Pancreas (tissue), 10 donors: ENCODE measurements around the gene SLC46A1. TPM values are rescaled to one million over a fixed set of nuclear protein-coding genes. Genes with fewer than 3 reads are reported as not detected.

Experiments
- ATAC-seq, 4 donors: fragments of 200-7000 bp; cut with Tn5 transposase; one replicate each; pipeline versions ENCODE4 v1.8.0 to v1.9.1; 2020; ENCODE audit warnings: mild to moderate bottlenecking in 4 of 4, moderate library complexity in 4 of 4
- DNase-seq, 6 donors: peaks; one replicate each; pipeline ENCODE4 v3.0.0-alpha.2; 2020
- FAIRE-seq: peaks from 2 replicates; lab custom pipeline; 2012; peaks lifted over from hg19 to GRCh38; lab: Jason Lieb, UNC
- H3K27ac ChIP-seq, 4 donors: fragments of 200-600 bp; sonication (generic); 1 replicate in 3 of 4; 2 replicates in 1 of 4; pipeline versions ENCODE4 v1.5.0 to v1.8.0; 2020
- H3K27me3 ChIP-seq, 4 donors: fragments of 200-600 bp; one replicate each; pipeline ENCODE4 v1.8.0; 2021
- H3K36me3 ChIP-seq, 3 donors: fragments of 200-600 bp; sonication (generic) in 1 of 3; one replicate each; pipeline versions ENCODE4 v1.5.0 to v1.8.0; 2020 to 2021
- H3K4me1 ChIP-seq, 3 donors: fragments of 200-600 bp; one replicate each; pipeline ENCODE4 v1.8.0; 2021
- H3K4me3 ChIP-seq, 4 donors: fragments of 200-600 bp; sonication (generic) in 2 of 4; one replicate each; pipeline versions ENCODE4 v1.5.0 to v1.8.0; 2020 to 2021
- H3K9me3 ChIP-seq, 4 donors: fragments of 200-600 bp; one replicate each; pipeline ENCODE4 v1.8.0; 2021
- CTCF ChIP-seq, 4 donors: fragments of 200-600 bp; sonication (generic) in 3 of 4; IDR thresholded peaks; one replicate each; pipeline versions ENCODE4 v1.5.0 to v1.8.0; 2021; ENCODE audit warnings: antibody characterized with exemption in 4 of 4
- WGBS, 2 donors: extraction: QIAGEN DNeasy Blood & Tissue Kit; methylation state at CpG; one replicate each; pipeline ENCODE4 v1.1.7; 2013; 5-methylcytosine and 5-hydroxymethylcytosine counted together
- intact Hi-C, 3 donors: fragments of 100-400 bp; cut with DNase I; formaldehyde crosslinking; loops; one replicate each; pipeline versions ENCODE4 v1.11.1 to v1.14.2; 2022
- microRNA-seq, 2 donors: library from miRNA; unstranded; fragments of <30 nt; microRNA quantifications; one replicate each; pipeline versions ENCODE4 to v1.1.0, GENCODE V29; 2019 to 2020
- polyA plus RNA-seq, 2 donors: library from polyadenylated mRNA; stranded (reverse); fragments of 200-250 nt; gene quantifications; one replicate each; pipeline ENCODE4 v1.2.3, GENCODE V29; 2013
- total RNA-seq, 6 donors: library from RNA; stranded (reverse); fragmentation: NEBNext Ultra II Directional in 4 of 6; extraction: Animal tissue kit (Norgen Biotek cat#: 25700) in 4 of 6; gene quantifications; one replicate each; pipeline versions ENCODE4 v1.2.1 to v1.2.4, GENCODE V29; 2021 to 2023
- donor health status: healthy with polysubstance abuse.
- donor health status: DM: no; HTN: no; CAD: no; lungs with moderate emphysema.
- donor health status: DM: no; HTN: no; CAD: no.
- donor health status: control.
- donor health status: control.
- donor health status: Bipolar disorder and iron deficiency.
- donor health status: DM: yes; HTN: yes; CAD: no.
- donor health status: DM: no; HTN: no; CAD: no.
- donor health status: DM: no; HTN: no; CAD: no.
- donor health status: DM: yes; HTN: yes; CAD: no.

SLC46A1 gene
- total and polyA plus RNA-seq, 8 donors, result 5.8 to 13.8 (median 7.3) TPM

DNA sequence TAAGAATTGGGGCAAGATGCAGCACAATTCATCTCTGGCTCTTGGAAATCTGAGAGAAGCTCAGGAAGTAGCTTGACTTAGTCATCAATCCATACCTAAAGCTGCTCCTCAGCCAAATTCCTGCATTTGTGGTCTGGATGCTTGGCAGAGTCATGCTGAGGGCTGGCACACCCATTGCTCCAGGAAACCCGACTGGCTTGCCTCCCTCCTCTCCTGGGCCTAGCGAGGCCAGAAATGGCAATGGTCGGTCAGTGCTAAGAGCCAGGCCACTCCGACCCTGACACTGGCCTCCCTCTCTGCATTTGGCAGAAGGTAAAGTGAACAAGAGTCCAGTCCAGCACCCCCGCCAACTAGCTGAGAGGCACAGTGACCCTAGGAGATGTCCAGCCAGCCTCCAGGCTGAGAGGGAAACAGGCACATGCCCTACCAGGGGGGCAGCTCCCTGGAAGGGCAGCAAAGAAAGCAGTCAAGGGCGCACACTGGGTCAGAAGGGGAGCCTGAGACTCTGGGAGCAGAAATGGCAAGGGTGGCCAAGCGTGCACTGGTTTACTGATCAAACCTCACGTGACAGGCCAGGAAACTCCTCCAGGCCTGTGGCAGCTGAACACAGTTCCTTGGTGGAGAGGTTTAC lies 58.6 kb downstream of the SLC46A1 start:
- ATAC-seq, result peak; percentile 5 to 30 (median 22)
- Histone ChIP-seq H3K4me1 (peaks cover 30 to 43% (median 32%) of the 10 kb centered on the region in 3 donors), H3K9me3 (no peaks in the 10 kb centered on the region), H3K36me3 (peaks cover 5 to 53% (median 21%) of the 10 kb centered on the region in 3 donors), H3K27me3 (no peaks in the 10 kb centered on the region), H3K4me3 (peak overlapping the region in 1 of 4 donors; percentile 14), H3K27ac (peak overlapping the region; percentile 46 to 83 (median 74))
- TF ChIP-seq CTCF (IDR thresholded peaks at IDR 0.05), result no peak
- WGBS, 2 donors, result 34 to 35% methylated on average over 8 of the region's 8 CpGs
- intact Hi-C loops, result no loop called here
- FAIRE-seq, result no peak
- peak in 3 of 6 donors; percentile 42 to 53 (median 47) for DNase-seq

GRCh38 chr17:28346746-28347246 lies 59.2 kb downstream of the SLC46A1 start:
- H3K9me3 ChIP-seq, result no peaks in the 10 kb centered on the region
- H3K36me3 ChIP-seq, result peaks cover 5 to 53% (median 27%) of the 10 kb centered on the region in 3 donors
- DNase-seq, result peak in 4 of 6 donors; percentile 62 to 83 (median 76)
- intact Hi-C loops, result no loop called here
- ATAC-seq, result peak; percentile 75 to 82 (median 81)
- H3K4me1 ChIP-seq, result peaks cover 30 to 43% (median 32%) of the 10 kb centered on the region in 3 donors
- 12 to 15% methylated on average over 7 of the region's 7 CpGs for WGBS, 2 donors
- H3K4me3 ChIP-seq, result no peak overlapping the region
- TF ChIP-seq CTCF (IDR thresholded peaks at IDR 0.05), result peak in 3 of 4 donors; percentile 17 to 29 (median 24)
- H3K27ac ChIP-seq, result peak overlapping the region; percentile 63 to 83 (median 74)
- H3K27me3 ChIP-seq, result no peaks in the 10 kb centered on the region
- FAIRE-seq, result no peak

DNA sequence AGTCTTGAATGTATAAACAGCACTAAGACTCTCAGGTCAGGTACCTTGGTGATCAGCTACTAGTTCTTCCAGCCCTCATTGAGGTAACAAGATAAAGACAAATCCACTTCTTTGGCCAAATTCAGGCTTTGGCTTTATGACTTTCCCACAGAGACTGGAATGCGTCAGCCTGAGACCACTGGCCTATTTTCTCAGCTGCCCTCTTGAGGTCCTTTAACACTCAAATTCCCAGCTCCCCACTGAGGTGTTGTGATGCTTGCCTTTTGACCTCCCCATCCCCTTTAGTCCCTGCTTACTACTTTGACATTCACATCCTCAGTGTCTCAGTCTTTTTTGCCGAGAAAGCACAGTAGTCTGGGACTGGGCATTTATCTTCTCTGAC lies 59.8 kb downstream of the SLC46A1 start:
- ATAC-seq, result peak; percentile 1 to 8 (median 3)
- Histone ChIP-seq H3K9me3 (no peaks in the 10 kb centered on the region), H3K27ac (peak overlapping the region; percentile 63 to 83 (median 74)), H3K4me3 (peak overlapping the region in 1 of 4 donors; percentile 22), H3K27me3 (no peaks in the 10 kb centered on the region), H3K4me1 (peaks cover 30 to 43% (median 32%) of the 10 kb centered on the region in 3 donors), H3K36me3 (peaks cover 9 to 53% (median 32%) of the 10 kb centered on the region in 3 donors)
- intact Hi-C loops, result no loop called here
- no peak for FAIRE-seq
- WGBS, 2 donors, result 20 to 29% methylated on average over 2 of the region's 2 CpGs
- no peak for TF ChIP-seq CTCF (IDR thresholded peaks at IDR 0.05)
- no peak for DNase-seq

- peak; percentile 4 to 42 (median 27) for ATAC-seq
- intact Hi-C loops, result no loop called here
- Histone ChIP-seq H3K27ac (peak overlapping the region; percentile 63 to 83 (median 74)), H3K4me1 (peaks cover 30 to 43% (median 32%) of the 10 kb centered on the region in 3 donors), H3K27me3 (no peaks in the 10 kb centered on the region), H3K4me3 (peak overlapping the region in 1 of 4 donors; percentile 22), H3K36me3 (peaks cover 12 to 54% (median 31%) of the 10 kb centered on the region in 3 donors), H3K9me3 (no peaks in the 10 kb centered on the region)
- TF ChIP-seq CTCF (IDR thresholded peaks at IDR 0.05), result no peak
- WGBS, 2 donors, result 18 to 20% methylated on average over 13 of the region's 13 CpGs
- FAIRE-seq, result no peak
- peak in 4 of 6 donors; percentile 43 to 56 (median 51) for DNase-seq
These were observed 60.4 kb downstream of the SLC46A1 start for GRCh38 chr17:28345419-28346198.

Small RNA genes lying within 50 kb of the gene (microRNA-seq; reads per million reads assigned to microRNA genes)
- 0.29 to 0.77 reads per million in 2 donors for gene MIR4723

Other genes with a start within 250 kb of the SLC46A1 start
- gene TMEM97, start 87.0 kb downstream of the SLC46A1 start, total RNA-seq, result 100 to 1,000 TPM in 4 of 6 donors, 10 to 100 TPM in 2; 73.9 to 129 (median 113) TPM
- gene TMEM97, start 87.0 kb downstream of the SLC46A1 start, polyA plus RNA-seq, result 10 to 100 TPM; 13.1 to 17.2 TPM
- 10 to 100 TPM; 42.3 to 52.4 (median 48.0) TPM for gene IFT20, start 70.7 kb downstream of the SLC46A1 start, total RNA-seq
- gene IFT20, start 70.7 kb downstream of the SLC46A1 start, polyA plus RNA-seq, result 10 to 100 TPM; 65.8 to 79.0 TPM
- gene TNFAIP1, start 70.5 kb downstream of the SLC46A1 start, total RNA-seq, result 10 to 100 TPM; 20.8 to 56.8 (median 31.8) TPM
- 10 to 100 TPM; 11.5 to 16.8 TPM for gene TNFAIP1, start 70.5 kb downstream of the SLC46A1 start, polyA plus RNA-seq
- 10 to 100 TPM; 40.7 to 51.2 (median 42.5) TPM for gene POLDIP2, start 48.7 kb downstream of the SLC46A1 start, total RNA-seq
- gene POLDIP2, start 48.7 kb downstream of the SLC46A1 start, polyA plus RNA-seq, result 10 to 100 TPM; 28.3 to 41.0 TPM
- gene SEBOX, start 41.0 kb downstream of the SLC46A1 start, total RNA-seq, result not detected
- gene SEBOX, start 41.0 kb downstream of the SLC46A1 start, polyA plus RNA-seq, result not detected
- 10 to 100 TPM in 2 of 6 donors, 1 to 10 TPM in 4; 5.2 to 21.5 (median 9.5) TPM for gene VTN, start 35.9 kb downstream of the SLC46A1 start, total RNA-seq
- 10 to 100 TPM; 14.6 to 21.6 TPM for gene VTN, start 35.9 kb downstream of the SLC46A1 start, polyA plus RNA-seq
- 10 to 100 TPM; 14.2 to 22.1 (median 17.4) TPM for gene SARM1, start 34.5 kb downstream of the SLC46A1 start, total RNA-seq
- gene SARM1, start 34.5 kb downstream of the SLC46A1 start, polyA plus RNA-seq, result 10 to 100 TPM; 15.7 to 19.0 TPM
- gene SLC13A2, start 67.4 kb upstream of the SLC46A1 start, total RNA-seq, result under 1 TPM in 3 of 6 donors, not detected in 3; 0.04 to 0.42 (median 0.06) TPM
- under 1 TPM in 1 of 2 donors, not detected in 1; 0.09 TPM for gene SLC13A2, start 67.4 kb upstream of the SLC46A1 start, polyA plus RNA-seq
- under 1 TPM in 2 of 6 donors, not detected in 4; 0.09 to 0.19 TPM for gene FOXN1, start 100.1 kb upstream of the SLC46A1 start, total RNA-seq
- gene FOXN1, start 100.1 kb upstream of the SLC46A1 start, polyA plus RNA-seq, result under 1 TPM in 1 of 2 donors, not detected in 1; 0.02 TPM
- 10 to 100 TPM in 4 of 6 donors, 1 to 10 TPM in 2; 9.3 to 17.9 (median 11.2) TPM for gene UNC119, start 146.4 kb upstream of the SLC46A1 start, total RNA-seq
- 10 to 100 TPM; 18.1 to 31.1 TPM for gene UNC119, start 146.4 kb upstream of the SLC46A1 start, polyA plus RNA-seq
- 10 to 100 TPM in 5 of 6 donors, 1 to 10 TPM in 1; 9.4 to 26.5 (median 15.9) TPM for gene PIGS, start 165.3 kb upstream of the SLC46A1 start, total RNA-seq
- gene PIGS, start 165.3 kb upstream of the SLC46A1 start, polyA plus RNA-seq, result 10 to 100 TPM in 1 of 2 donors, 1 to 10 TPM in 1; 9.2 to 24.0 TPM
- 1 to 10 TPM in 5 of 6 donors, under 1 TPM in 1; 0.69 to 5.5 (median 1.8) TPM for gene ALDOC, start 170.7 kb upstream of the SLC46A1 start, total RNA-seq
- 1 to 10 TPM; 2.4 to 8.4 TPM for gene ALDOC, start 170.7 kb upstream of the SLC46A1 start, polyA plus RNA-seq
- gene SPAG5, start 192.8 kb upstream of the SLC46A1 start, total RNA-seq, result 1 to 10 TPM in 5 of 6 donors, under 1 TPM in 1; 0.93 to 2.7 (median 1.7) TPM
- 1 to 10 TPM; 3.9 to 7.4 TPM for gene SPAG5, start 192.8 kb upstream of the SLC46A1 start, polyA plus RNA-seq
- 1 to 10 TPM; 2.2 to 6.1 (median 3.0) TPM for gene RSKR, start 208.0 kb upstream of the SLC46A1 start, total RNA-seq
- 1 to 10 TPM; 3.9 to 6.9 TPM for gene RSKR, start 208.0 kb upstream of the SLC46A1 start, polyA plus RNA-seq
- gene BLTP2, start 238.9 kb upstream of the SLC46A1 start, total RNA-seq, result 10 to 100 TPM; 45.5 to 78.9 (median 55.2) TPM
- gene BLTP2, start 238.9 kb upstream of the SLC46A1 start, polyA plus RNA-seq, result 10 to 100 TPM; 22.4 to 25.4 TPM